SK-N-SH (cell line): ENCODE data around the gene TCP11L1.

Experiments
- EP300 ChIP-seq, 2 experiments: IDR thresholded peaks; 2 replicates each; pipeline versions ENCODE4 v1.4.0 to v1.6.1; 2012; ENCODE audit warnings: borderline replicate concordance in 1 of 2, low read depth in 1 of 2, low read length in 1 of 2
- JUND ChIP-seq: IDR thresholded peaks from 2 replicates; pipeline ENCODE4 v1.4.0; 2012
- MXI1 ChIP-seq: IDR thresholded peaks from 2 replicates; pipeline ENCODE4 v1.6.1; 2012; ENCODE audit warnings: mild to moderate bottlenecking, low read depth, low read length, improper control_type of control experiment
- RAD21 ChIP-seq: IDR thresholded peaks from 2 replicates; pipeline ENCODE4 v1.6.1; 2012; ENCODE audit warnings: mild to moderate bottlenecking, low read length
- SIN3A ChIP-seq: IDR thresholded peaks from 2 replicates; pipeline ENCODE4 v1.6.1; 2012; ENCODE audit warnings: low read depth, mild to moderate bottlenecking, low read length, moderate library complexity, borderline replicate concordance
- TAF1 ChIP-seq: IDR thresholded peaks from 2 replicates; pipeline ENCODE4 v1.6.1; 2012; ENCODE audit warnings: low read depth, mild to moderate bottlenecking, low read length, moderate library complexity, borderline replicate concordance
- TEAD4 ChIP-seq: IDR thresholded peaks from 2 replicates; pipeline ENCODE4 v1.4.0; 2012; ENCODE audit warnings: mild to moderate bottlenecking, borderline replicate concordance; ENCODE audit not compliant: insufficient read depth
- TF ChIP-seq, protein P1 (sequence below): IDR thresholded peaks from 2 replicates; pipeline ENCODE4 v1.4.0; 2012; ENCODE audit warnings: low read depth
- TF ChIP-seq, protein P2 (sequence below): IDR thresholded peaks from 2 replicates; pipeline ENCODE4 v1.6.1; 2012; ENCODE audit warnings: mild to moderate bottlenecking, low read depth, low read length, moderate library complexity
- TF ChIP-seq, protein P3 (sequence below): fragments of 200-600 bp; sonication (generic); IDR thresholded peaks from 2 replicates; pipeline ENCODE4 v1.6.1; 2017; ENCODE audit warnings: antibody characterized with exemption, mild to moderate bottlenecking, moderate library complexity
- TF ChIP-seq, protein P4 (sequence below): fragments of 150-350 bp; IDR thresholded peaks from 2 replicates; pipeline ENCODE4 v1.6.1; 2016; ENCODE audit warnings: mild to moderate bottlenecking, low read depth, low read length

DNA sequence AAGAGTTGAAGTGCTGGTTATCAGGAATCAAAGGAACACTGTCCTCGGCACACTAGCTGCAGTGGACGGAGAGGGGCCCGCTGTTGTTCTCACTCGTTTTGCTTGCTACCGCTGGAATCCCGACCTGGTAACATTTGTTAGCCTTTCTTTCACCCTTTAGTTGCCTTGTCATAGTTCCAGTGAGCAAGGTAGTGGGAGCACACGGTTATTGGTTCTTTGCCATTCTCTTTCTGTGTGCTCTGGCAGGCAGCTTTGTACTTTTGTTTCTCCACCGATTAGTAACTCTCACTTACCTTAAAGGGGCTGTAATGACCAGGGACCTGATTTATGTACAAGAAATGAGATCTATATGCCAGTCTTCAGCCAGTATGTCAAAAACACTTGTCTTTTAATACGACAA lies 21.9 kb upstream of the TCP11L1 start:
- TF ChIP-seq SIN3A (no peak), TEAD4 (no peak), JUND (no peak), MXI1 (no peak), RAD21 (no peak), TAF1 (no peak), EP300 (IDR thresholded peaks at IDR 0.05; ENCODE audit: borderline replicate concordance in 1 of 2, low read depth in 1 of 2, low read length in 1 of 2) (no peak)
- TF ChIP-seq, protein P1, sequence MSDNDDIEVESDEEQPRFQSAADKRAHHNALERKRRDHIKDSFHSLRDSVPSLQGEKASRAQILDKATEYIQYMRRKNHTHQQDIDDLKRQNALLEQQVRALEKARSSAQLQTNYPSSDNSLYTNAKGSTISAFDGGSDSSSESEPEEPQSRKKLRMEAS, result no peak
- TF ChIP-seq, protein P2, sequence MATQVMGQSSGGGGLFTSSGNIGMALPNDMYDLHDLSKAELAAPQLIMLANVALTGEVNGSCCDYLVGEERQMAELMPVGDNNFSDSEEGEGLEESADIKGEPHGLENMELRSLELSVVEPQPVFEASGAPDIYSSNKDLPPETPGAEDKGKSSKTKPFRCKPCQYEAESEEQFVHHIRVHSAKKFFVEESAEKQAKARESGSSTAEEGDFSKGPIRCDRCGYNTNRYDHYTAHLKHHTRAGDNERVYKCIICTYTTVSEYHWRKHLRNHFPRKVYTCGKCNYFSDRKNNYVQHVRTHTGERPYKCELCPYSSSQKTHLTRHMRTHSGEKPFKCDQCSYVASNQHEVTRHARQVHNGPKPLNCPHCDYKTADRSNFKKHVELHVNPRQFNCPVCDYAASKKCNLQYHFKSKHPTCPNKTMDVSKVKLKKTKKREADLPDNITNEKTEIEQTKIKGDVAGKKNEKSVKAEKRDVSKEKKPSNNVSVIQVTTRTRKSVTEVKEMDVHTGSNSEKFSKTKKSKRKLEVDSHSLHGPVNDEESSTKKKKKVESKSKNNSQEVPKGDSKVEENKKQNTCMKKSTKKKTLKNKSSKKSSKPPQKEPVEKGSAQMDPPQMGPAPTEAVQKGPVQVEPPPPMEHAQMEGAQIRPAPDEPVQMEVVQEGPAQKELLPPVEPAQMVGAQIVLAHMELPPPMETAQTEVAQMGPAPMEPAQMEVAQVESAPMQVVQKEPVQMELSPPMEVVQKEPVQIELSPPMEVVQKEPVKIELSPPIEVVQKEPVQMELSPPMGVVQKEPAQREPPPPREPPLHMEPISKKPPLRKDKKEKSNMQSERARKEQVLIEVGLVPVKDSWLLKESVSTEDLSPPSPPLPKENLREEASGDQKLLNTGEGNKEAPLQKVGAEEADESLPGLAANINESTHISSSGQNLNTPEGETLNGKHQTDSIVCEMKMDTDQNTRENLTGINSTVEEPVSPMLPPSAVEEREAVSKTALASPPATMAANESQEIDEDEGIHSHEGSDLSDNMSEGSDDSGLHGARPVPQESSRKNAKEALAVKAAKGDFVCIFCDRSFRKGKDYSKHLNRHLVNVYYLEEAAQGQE, result no peak
- TF ChIP-seq, protein P3, sequence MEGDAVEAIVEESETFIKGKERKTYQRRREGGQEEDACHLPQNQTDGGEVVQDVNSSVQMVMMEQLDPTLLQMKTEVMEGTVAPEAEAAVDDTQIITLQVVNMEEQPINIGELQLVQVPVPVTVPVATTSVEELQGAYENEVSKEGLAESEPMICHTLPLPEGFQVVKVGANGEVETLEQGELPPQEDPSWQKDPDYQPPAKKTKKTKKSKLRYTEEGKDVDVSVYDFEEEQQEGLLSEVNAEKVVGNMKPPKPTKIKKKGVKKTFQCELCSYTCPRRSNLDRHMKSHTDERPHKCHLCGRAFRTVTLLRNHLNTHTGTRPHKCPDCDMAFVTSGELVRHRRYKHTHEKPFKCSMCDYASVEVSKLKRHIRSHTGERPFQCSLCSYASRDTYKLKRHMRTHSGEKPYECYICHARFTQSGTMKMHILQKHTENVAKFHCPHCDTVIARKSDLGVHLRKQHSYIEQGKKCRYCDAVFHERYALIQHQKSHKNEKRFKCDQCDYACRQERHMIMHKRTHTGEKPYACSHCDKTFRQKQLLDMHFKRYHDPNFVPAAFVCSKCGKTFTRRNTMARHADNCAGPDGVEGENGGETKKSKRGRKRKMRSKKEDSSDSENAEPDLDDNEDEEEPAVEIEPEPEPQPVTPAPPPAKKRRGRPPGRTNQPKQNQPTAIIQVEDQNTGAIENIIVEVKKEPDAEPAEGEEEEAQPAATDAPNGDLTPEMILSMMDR, result no peak
- TF ChIP-seq, protein P4, sequence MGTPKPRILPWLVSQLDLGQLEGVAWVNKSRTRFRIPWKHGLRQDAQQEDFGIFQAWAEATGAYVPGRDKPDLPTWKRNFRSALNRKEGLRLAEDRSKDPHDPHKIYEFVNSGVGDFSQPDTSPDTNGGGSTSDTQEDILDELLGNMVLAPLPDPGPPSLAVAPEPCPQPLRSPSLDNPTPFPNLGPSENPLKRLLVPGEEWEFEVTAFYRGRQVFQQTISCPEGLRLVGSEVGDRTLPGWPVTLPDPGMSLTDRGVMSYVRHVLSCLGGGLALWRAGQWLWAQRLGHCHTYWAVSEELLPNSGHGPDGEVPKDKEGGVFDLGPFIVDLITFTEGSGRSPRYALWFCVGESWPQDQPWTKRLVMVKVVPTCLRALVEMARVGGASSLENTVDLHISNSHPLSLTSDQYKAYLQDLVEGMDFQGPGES, result no peak
